GM12864 (cell line): ENCODE results near the gene C20orf144.

Source experiments
- DNase-seq: peaks from one replicate; pipeline ENCODE4 v3.0.0-alpha.2; 2011; ENCODE audit warnings: low read depth
- H3K4me3 ChIP-seq: 2 replicates; pipeline ENCODE4 v1.5.1; 2011; ENCODE audit warnings: mild to moderate bottlenecking, low read depth, low read length, control low read depth
- TF ChIP-seq, protein P1 (sequence below): IDR thresholded peaks from 2 replicates; pipeline ENCODE4 v1.5.1; 2011; ENCODE audit warnings: low read depth, mild to moderate bottlenecking, moderate library complexity, low read length, control low read depth, inconsistent platforms; ENCODE audit errors: missing control alignments

C20orf144 gene

DNA sequence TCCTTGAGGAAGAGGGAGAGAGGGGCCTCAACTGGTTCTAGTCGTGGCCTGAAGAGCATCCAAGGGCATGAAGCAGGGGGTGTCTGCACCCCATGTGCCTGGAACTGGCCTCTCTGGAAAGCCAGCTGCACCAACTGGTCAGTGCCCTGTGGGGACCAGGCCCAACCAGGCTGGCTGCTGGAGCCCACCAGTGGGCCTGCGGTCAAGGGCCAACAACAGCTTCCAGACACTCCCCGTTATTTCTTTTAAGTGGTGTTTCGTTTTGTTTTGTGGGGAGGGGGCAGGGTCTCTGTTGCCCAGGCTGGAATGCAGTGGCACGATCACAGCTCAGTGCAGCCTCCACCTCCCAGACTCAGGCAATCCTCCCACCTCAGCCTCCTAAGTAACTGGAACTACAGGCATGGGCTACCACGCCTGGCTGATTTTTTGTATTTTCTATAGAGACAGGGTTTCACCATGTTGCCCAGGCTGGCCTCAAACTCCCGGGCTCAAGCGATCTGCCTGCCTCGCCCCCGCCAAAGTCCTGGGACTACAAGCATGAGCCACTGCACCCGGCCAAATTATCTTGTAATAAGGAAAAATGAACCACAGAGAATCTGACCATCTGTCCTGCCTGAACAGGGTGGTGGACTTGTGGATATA is 11.9 kb upstream of the C20orf144 start:
- TF ChIP-seq, protein P1, sequence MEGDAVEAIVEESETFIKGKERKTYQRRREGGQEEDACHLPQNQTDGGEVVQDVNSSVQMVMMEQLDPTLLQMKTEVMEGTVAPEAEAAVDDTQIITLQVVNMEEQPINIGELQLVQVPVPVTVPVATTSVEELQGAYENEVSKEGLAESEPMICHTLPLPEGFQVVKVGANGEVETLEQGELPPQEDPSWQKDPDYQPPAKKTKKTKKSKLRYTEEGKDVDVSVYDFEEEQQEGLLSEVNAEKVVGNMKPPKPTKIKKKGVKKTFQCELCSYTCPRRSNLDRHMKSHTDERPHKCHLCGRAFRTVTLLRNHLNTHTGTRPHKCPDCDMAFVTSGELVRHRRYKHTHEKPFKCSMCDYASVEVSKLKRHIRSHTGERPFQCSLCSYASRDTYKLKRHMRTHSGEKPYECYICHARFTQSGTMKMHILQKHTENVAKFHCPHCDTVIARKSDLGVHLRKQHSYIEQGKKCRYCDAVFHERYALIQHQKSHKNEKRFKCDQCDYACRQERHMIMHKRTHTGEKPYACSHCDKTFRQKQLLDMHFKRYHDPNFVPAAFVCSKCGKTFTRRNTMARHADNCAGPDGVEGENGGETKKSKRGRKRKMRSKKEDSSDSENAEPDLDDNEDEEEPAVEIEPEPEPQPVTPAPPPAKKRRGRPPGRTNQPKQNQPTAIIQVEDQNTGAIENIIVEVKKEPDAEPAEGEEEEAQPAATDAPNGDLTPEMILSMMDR, result no peak
- DNase-seq, result no peak
- H3K4me3 ChIP-seq, result no peak overlapping the region

DNA sequence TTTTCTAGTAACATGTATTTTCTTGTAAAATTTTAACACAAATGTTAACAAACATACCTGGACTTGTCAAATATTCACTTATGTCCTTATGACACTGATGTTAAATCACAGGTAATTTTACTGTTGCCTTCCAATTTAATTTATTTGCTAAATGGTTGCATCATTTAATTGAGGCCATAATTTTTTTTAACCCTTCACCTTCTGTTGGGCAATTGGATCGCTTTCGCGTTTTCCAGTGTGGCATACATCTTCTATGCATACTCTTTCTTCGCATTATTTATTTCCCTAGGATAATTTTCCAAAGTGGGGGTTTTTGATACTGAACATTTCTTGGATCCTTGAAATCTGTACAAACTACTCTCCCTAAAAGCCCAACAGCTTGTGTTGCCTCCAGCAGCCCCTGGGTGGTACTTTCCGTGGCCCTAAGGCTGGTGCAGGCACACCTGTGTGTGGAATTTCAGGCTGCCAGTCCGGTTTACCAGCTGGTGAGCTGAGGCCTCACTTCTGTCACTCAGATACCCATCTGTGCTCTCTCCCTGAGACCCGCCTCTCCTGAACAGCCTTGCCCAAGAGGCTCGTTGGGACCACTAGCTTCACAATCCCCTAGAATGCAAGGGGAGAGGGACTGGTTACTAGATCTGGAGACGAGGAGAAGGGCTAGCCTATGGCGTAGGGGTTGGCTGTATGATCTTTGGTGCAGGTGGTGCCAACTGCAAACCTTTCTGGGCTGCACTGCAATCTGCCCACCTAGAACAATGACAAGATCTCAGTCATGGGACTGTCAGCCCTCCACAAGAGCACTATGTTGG is 11.2 kb upstream of the C20orf144 start:
- DNase-seq, result no peak
- no peak overlapping the region for H3K4me3 ChIP-seq
- TF ChIP-seq, protein P1, result no peak

DNA sequence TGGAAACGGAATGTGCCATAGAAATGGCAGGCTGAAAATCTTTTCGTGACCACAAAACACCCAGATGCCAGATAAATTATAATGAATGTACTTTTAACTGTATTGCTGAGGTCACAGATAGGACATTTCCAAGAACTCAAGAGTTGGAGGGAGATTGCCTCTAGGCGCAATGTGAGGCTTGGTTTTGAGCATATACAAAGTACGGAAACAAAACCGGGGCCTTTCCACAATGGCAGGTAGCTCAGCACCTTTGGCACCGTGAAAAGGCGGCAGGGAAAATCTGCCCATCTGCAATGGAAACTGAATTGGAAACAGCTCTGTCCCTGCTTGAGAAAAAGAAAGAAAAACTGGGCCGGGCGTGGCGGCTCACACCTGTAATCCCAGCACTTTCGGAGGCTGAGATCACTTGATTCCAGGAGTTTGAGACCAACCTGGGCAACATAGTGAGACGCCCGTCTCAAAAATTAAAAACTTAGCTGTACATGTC is 10.5 kb upstream of the C20orf144 start:
- DNase-seq, result no peak
- TF ChIP-seq, protein P1, result no peak
- H3K4me3 ChIP-seq, result no peak overlapping the region

DNA sequence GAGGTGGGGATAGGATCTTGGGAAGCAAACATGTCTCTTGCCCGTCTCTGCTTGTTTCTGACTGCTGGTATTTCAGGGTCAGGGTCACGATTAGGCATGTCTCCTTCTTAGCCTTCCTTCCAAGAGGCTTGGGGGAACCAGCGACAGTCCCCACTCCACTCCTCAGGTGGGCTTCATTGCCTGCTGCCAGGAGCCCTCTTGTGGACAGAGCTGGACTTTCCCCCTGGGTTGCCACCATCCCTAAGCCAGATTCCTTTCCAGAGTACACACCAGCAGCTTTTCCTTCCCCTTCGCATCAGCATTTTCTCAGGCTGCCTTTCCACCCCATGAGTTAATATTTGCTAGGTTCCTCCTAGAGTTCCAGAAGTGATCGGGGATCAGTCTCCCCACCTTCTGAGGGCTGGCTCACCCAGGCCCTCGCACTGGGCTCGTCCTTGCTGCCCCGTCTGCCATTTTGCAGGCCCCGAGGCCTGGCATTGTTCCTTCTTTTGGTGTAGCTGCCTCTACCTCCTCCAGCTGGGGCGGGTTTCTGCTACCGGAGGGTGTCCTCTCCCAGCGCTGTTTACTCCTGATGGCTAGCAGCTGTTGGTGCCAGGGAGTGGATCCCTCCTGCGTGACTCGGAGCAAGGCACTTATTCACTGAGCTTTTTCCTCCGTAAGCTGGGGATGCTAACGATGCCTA is 8.8 kb upstream of the C20orf144 start:
- TF ChIP-seq, protein P1, result peak; percentile 93
- no peak overlapping the region for H3K4me3 ChIP-seq
- DNase-seq, result peak; percentile 47

DNA sequence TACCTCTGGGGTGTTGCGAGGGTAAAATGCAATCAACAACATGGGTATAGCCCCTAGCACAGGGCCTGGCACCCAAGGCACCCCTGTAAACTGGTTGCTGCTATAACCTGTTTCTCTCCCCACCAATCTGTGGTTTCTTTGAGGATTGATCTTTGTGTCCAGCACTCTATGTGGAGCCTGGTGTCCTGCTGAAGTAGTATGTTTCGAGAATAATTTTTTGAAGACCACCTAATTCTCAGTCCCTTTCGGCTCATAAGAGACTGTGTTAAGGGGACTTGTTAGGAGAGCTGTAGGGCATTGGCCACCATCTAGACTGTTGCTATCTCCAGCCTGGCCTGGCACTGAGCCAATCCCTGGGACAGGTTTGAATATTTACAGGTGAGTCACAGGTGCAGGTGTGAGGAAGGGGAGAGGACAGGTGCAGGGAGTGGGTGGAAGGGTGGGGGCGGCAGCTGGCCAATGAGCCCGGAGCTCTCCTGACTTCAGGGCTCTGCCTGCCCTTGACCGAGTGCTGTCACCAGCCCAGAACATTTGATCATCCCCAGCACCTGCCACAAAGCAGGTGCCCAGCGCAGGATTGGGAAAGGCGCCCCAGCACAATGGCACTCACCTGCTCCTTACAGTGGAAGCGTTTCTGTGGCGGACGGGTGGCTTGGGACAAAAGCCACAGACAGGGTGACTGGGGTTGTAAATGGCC is 8.1 kb upstream of the C20orf144 start:
- H3K4me3 ChIP-seq, result no peak overlapping the region
- TF ChIP-seq, protein P1, result no peak
- no peak for DNase-seq

DNA sequence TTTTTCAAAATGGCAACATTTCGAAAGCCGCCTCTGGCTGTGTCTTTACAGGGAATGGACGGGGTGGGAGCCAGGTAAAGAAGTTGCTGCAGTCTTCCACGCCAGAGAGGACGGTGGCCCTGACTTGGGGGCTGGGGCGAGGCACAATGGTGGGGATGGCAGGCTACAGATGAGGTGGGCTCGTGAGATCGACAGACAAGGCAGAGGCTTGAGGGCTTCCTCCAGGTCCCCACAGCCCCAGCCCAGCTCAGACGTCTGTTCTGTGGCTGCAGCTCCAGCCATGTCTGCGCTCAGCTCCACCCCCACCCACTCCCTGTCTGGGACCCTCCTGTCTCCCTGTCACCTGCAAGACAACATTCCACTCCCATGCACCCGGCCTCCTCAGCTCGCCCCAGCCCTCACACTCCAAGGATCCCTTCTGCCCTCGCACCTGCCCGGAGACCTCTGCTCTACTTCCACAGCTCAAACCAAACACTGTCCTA is 7.4 kb upstream of the C20orf144 start:
- H3K4me3 ChIP-seq, result no peak overlapping the region
- TF ChIP-seq, protein P1, result no peak
- no peak for DNase-seq
